Hematopoietic multipotent progenitor cell (in vitro differentiated cells): ENCODE measurements around the gene ANKS1A. TPM values are rescaled to one million over a fixed set of nuclear protein-coding genes. Genes with fewer than 3 reads are reported as not detected.

Experiments
- DNase-seq, 3 donors: peaks; one replicate each; pipeline ENCODE4 v3.0.0-alpha.2; 2011 to 2015; ENCODE audit warnings: low read depth in 2 of 3, low spot score in 2 of 3
- total RNA-seq: library from RNA; depleted of rRNA; stranded (reverse); fragments of >200 nt; gene quantifications from one replicate; pipeline ENCODE4 v1.2.3, GENCODE V29; 2012

The ANKS1A gene
- total RNA-seq, 1 donor: 17.5 TPM

DNA sequence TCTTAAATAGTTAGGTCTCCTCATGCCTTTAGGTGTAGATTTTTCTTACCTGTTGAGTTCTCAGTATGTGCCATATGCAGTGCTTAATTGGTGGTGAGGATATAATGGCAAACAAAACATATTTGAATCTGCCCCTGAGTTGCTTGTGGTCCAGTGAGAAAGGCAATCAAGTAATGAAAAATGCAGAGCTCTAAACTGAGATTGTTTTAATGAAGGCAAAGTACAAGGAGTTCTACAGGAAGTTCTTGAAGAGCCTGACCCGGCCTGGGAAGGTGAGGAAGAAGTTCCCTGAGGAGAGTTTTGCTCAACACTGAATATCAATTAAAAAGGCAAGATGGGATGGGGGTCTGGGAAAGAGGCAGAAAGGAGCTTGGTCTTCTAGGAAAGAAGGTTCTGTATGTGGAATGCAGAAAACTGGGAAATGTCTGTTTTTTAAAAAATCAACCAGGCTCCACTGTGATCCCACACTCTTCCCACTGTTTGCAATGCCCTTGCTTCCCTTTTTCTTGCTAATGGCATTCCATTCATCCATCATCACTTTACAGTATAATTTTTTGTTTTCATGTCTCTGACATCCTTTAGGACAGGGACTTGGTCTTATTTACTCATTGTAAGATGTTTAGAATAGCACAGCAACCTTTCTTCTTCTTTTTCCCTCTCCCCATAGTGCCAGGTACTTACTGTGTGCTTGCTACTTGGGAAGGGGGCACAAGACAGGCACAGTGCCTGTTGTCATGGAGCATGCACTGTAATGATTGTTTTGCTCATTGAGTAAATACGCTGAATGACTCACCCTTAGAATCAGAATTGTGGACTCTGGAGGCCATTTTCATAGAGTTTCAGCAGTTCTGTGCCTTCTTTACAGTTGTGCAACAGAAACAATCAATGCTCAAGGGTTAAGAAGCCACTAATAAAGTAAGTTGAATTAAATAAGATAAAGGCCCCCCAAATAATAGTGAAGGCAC lies 64.3 kb downstream of the ANKS1A start:
- no peak for DNase-seq

DNA sequence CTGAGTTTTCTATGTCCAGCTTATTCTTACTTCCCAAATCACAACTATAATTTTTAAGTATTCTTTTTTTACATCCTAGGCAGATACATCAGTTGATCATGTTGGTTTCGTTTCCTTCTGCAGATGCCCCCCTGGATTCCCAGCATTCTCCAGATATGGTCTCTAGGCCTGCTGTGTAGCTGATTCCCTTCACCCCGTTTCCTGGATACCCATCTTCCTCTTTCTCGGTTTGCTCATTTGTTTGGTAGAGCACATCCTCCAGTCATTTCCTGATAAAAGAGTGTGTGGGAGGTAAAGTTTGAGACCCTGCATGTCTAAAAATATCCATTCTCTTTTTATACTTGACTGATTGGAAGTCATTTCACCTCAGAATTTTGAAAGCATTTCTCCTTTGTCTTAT lies 66.4 kb downstream of the ANKS1A start:
- peak in 2 of 3 donors; percentile 48 to 78 for DNase-seq

DNA sequence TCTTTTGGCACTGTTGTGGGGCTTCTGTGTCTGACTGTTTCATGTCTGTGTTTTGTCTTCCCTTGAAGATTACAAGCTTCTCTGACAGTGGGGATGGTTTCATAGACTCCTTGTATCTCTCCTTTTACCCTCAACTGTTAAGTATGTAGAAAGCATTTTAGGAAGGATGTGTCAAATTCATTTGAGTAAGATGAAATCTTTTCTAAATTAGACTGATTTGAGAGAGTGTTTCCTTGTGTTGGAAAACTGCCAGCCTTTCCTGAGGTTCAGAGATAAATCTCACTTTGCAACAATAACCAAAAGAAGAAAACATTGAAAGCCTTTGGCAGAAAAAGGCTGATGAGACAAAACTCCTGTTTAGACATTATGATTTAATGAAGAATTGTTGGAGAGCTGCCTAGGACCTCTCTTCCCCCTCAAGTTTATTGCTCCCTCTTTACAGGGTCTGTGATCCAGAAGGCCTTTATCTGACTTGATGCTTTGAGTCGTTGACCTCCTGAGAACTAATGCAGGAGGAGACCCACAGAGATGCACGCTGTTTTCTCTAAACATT lies 68.3 kb downstream of the ANKS1A start:
- no peak for DNase-seq

DNA sequence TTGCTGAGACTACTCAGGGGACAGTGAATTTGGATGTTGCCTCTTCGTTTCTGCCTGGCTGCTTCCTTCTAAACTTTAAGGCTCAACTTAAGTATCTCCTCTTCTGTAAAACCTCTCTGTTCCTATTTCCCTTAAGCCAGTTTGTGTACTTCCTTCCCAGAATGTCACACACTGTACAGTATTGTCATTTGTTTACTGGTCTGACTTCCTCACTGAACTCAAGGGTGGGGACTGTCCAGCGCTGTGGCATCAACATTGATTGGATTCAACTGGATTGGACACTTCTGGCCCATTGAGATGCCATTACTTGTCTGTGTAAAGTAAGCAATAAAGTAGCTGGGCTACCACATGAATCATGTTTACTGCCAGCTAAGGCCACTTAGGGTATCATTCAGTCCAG lies 69.7 kb downstream of the ANKS1A start:
- DNase-seq: no peak

DNA sequence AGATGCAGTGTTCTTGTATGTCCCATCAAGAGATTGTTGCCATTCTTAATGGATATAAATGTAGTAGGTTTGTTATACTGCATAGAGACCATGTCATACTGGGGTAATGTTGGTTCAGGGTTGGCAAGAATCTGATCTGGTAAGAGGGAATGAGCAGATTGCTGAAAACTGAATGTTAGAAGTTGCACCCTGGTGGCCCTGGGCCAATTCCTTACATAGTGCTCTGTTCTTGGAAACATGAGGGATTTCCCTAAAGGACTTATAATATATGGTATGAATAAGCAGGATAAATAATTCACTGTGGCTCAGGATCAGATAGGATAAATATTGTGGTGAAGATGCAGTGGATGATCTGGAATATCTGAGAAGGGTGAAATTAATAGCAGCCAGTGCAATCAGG lies 70.2 kb downstream of the ANKS1A start:
- no peak for DNase-seq

DNA sequence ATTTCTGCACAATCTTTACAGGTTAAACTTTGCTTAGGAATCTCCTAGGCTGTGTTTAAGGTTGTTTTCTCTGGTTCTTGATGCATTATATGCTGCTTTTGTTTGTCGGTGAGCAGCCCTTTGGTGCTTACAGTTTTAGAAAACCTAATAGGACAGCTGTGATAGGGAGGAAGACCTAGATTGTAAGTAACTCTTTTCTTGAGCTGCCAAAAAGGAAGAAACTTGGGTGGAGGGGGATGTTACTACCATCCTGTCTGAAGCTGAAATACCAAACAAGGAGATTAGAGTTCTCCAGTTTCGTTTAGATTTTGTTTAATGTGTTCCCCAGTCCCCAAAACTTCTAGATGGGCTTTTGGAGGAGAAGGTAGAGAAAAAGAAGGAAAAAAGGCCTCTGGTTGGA lies 72.0 kb downstream of the ANKS1A start:
- no peak for DNase-seq

DNA sequence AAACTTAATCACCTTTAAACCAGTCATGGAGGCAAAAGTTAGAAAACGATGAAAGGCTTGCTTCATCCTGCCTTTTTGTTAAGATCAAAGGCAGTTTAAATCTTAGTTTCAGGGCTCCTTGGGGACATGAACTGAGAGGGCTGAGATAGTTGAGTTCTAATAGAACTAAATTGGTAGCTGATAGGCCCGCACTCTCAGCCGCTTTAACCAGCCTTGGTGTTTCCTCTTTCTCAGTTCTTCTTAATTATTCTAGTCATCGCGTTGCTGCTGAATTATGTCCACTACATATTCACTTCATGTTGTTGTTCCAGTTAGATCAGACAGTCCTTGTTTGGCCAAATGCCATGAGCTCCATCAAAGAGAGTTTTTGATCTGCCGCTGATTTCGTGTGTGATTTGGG lies 72.5 kb downstream of the ANKS1A start:
- no peak for DNase-seq

DNA sequence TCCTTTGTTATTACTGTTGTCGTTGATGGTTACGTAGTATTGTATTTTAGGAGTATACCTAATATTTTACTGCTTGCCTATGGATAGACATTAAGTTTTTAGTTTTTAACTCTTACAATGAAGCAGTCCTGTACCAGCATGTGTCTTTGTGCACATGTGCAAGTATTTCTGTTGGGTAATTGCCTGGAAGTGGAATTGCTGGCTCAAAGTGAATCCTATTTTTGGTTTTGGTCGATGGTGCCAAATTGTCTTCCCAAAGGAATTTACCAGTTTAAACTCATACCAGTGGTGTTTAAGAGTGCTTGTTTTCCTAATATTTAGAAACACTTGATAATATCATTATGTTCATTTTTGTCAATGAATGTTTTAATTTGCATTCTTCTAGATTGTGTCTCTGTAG lies 75.5 kb downstream of the ANKS1A start:
- DNase-seq: no peak

DNA sequence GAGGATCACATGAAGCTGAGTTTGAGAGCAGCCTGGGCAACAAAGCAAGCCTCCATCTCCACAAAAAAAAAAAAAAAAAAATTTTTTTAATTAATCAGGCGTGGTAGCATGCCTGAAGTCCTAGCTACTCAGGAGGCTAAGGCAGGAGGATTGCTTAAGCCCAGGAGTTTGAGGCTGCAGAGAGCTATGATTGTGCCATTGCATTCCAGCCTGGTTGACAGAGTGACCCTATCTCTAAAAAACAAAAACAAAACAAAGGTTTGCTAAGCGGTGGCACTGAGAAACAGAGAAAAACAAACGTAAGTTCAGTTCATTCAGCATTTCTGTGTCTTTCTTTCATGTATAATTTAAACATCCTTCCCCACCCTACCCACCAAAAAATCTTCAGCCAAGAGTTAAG lies 78.4 kb downstream of the ANKS1A start:
- DNase-seq: no peak

DNA sequence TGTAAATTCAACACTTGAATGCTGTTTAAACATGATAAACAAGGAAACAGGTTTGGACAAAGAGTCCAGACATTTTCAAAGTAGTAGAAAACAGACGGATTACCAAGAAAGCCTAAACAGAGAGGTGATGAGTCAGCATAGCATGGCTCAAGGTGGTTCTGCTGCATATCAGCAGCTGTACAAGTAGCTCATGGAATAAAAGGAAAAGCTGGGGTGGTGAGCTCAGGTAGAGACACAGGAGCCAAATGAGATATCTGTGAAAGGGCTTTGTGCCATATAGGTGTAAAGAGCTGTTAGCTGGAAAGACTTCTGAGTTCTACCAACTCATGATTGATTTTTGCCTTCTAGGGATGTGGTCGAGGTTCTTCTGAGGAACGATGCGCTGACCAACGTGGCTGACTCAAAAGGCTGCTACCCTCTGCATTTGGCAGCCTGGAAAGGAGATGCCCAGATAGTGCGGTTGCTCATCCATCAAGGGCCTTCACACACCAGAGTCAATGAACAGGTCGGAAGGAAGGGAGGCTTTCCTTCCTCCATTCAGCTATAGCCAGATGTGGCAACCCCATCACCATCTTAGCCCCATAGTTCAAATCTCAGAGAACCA lies 80.7 kb downstream of the ANKS1A start:
- DNase-seq: no peak

DNA sequence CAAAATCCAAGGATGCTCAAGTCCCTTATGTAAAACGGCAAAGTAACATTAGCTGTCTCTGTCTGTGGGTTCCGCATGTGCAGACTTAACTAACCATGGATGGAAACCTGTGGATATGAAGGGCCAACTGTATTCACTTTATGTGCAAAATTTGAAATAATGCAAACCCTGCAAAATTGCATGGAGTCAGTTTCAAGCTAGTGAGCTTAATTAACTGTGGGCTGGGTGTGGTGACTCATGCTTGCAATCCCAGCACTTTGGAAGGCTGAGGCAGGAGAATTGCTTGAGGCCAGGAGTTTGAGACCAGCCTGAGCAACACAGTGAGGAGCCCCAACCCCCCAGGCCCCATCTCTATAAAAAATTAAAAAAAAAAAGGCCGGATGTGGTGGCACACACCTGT lies 81.4 kb downstream of the ANKS1A start:
- DNase-seq: no peak

DNA sequence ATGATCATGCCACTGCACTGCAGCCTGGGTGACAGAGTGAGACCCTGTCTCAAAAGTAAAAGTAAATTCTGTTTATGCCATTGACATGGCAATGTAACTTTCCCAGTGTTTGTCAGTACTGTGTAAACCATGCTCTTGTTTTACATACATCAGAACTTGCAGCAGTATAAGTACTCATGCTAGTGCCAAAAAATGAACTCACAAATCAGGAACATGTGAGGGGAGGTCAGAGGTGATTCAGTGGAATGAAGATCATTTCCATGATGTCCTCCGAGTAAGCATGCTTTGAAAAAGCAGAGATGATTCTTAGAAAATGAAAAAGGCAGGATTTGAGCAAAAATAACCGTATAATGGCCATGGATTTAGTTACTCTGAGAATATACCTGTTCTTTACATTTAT lies 81.9 kb downstream of the ANKS1A start:
- no peak for DNase-seq

DNA sequence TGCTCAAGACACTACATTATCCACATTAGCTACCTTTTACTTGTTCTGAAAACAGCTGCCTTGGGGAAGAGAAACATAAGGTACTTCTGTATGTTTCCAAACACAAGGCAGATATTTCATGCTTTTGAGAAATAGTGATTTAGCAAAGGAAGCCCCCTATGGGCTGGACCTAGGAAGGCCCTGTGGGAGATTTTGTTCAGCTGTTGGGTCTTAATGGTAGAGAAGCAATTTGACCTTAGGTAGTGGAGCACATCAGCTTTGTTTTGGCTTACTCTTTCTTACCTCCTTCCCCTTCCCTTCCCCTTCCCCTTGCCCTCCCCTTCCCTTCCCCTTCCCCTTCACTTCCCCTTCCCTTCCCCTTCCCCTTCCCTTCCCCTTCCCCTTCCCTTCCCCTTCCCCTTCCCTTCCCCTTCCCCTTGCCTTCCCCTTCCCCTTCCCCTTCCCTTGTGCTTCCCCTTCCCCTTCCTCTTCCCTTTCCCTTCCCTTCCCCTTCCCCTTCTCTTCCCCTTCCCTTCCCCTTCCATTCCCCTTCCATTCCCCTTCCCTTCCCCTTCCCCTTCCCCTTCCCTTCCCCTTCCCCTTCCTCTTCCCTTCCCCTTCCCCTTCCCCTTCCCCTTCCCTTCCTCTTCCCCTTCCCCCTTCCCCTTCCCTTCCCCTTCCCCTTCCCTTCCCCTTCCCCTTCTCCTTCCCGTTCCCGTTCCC lies 84.6 kb downstream of the ANKS1A start:
- peak in 1 of 3 donors; percentile 29 for DNase-seq

DNA sequence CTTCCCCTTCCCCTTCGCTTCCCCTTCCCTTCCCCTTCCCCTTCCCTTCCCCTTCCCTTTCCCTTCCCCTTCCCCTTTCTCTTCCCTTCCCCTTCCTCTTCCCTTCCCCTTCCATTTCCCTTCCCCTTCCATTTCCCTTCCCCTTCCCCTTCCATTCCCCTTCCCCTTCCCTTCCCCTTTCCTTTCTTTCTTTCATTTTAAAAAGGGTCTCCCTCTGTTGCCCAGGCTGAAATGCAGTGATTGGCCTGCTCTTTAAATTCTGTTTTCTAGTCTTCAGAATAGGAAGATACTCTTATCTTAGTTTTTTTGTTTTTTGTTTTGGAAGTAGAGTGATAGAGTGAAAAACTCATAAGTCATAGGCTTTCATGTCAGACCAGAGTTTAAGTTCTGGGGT lies 85.2 kb downstream of the ANKS1A start:
- no peak for DNase-seq

DNA sequence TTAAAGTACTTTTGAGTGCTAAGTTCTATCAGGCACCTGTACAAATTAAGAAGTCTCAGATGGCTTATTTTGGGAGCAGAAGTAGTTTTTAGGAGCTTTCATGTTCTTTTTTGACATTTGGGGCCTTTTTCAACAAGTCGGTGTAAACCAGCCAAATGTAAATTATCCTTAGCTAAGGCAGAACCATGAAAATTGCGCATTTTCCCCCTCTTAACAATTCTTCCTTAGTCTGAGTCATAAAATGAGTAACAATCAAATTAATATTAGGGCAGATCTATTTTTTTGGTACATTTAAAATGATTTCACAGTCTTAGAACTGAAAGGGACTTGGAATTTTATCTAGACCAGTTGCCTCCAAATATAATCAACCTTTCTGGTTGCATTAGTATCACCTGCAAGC lies 87.2 kb downstream of the ANKS1A start:
- DNase-seq: no peak

DNA sequence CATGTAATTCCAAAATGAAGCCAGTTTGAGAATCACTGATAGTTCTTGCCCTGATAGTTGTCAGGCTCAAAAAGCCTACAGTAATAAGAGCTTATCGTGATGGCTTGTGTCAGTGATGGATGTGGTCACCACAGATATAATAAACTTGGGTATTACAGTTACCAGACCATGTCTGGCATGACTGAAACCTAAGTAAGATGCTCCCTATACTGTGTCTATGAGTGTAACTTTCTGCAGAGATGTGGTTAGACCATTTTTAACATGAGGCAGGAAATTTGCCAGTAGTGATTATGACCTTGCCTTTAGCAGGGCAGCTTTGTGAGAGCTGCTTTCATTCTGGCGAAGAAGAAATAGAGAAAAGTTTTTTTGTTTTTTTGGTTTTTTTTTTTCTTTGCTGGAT lies 90.2 kb downstream of the ANKS1A start:
- no peak for DNase-seq

DNA sequence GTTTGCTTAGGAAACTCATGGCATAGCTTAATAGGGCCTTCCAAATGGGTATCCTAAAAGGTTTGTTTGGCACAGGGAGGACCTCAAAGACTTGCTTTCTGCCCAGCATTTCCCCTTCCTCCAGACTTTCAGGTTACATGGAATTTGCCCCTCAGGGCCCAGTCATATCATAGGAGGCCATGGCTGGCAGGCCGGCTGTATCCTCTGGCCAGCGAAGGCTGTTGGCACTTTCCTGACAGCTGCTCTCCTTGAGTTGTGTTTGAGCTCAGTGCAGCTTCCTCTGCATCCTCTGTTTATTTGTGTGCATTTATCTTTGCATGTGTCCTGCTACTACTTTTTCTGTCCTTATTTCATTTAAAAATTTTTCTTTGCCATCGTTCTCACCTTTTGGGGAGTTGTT lies 90.9 kb downstream of the ANKS1A start:
- no peak for DNase-seq

DNA sequence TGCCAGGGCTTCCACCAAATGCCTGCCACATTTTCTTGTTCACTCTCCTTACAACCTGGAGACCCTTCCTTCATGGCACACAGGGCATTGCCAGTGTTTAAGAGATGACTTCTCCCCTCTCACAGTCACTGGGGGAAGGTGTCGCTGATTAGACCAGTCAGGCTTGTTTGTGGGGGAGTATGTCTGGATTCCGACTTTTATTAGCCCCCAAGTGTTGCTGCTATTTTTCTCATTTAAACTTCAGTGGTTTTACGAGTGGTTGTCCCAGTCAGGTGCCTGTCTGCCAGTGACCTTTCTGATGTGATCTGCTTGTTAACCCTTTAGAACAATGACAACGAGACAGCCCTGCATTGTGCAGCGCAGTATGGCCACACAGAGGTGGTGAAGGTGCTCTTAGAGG lies 92.3 kb downstream of the ANKS1A start:
- no peak for DNase-seq

DNA sequence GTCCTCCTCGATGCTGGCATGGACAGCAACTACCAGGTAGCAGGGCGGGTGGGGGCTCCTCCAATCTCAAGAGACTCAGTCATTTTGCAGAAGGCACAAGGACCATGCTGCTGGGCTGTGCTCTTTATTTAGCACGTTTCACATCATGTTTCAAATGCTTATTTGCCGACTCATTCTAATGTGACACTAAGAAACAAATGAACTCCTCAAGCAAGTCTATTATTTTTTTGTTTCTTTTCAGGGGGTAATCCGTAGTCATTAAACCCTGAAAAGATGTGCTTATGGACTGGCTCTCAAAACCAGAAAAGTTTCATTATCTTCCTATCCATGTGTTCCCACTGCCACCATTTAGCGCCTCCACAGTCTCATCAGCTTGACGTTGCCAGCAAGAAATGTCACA lies 92.9 kb downstream of the ANKS1A start:
- peak in 1 of 3 donors; percentile 16 for DNase-seq

DNA sequence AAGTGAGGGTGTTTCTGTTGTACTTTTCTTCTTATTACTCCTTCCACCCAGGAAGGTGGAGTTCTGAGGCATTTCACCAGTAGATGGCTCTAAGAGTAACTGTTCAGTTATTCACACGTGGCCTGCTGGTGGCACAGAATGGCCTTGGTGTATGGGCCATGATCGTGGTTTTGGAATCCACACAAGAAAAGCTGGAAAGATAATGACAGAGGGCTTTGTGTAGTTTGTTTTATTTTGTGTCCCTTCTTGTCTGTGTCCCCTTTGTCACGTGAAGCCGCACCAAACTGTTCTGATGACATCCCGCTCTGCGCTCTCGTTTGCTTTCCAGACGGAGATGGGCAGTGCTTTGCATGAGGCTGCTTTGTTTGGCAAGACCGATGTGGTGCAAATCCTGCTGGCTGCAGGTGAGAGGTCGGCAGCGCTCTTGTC lies 93.4 kb downstream of the ANKS1A start:
- peak in 2 of 3 donors; percentile 23 to 51 for DNase-seq

DNA sequence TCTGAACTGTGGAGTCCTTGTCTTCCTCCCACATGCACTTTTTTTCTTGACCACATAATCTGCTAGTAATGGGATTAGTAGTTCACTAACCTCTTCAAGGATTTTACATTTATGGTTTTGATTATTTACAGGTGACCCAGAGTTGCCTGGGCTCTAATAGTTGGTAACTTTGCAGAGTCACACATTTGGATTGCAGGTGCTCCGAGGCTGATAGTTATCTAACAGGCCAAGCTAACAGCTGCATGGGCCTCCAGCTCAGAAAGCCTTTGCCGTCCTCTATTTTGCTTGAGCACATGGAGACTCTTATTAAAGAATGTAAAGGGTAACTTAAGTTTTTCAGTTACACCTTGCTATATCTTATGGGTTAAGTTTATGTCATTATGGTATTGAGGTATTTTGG lies 95.4 kb downstream of the ANKS1A start:
- no peak for DNase-seq
